Mesothelial cell of epicardium (in vitro differentiated cells): ENCODE data around the gene YIF1B. TPM values are rescaled to one million over a fixed set of nuclear protein-coding genes. Genes with fewer than 3 reads are reported as not detected.
A peak's percentile ranks its signal among the peaks of the same experiment; 100 is the strongest.

Source experiments
- DNase-seq, 2 experiments: peaks; one replicate each; pipeline ENCODE4 v3.0.0; 2021; ENCODE audit warnings: low spot score in 2 of 2; ENCODE audit not compliant: unreplicated experiment in 2 of 2
- H3K27ac Mint-ChIP-seq: 2 replicates; pipeline ENCODE4 v1.8.0; 2021; ENCODE audit warnings: mixed read lengths
- H3K27me3 Mint-ChIP-seq: 2 replicates; pipeline ENCODE4 v1.8.0; 2021; ENCODE audit warnings: low read depth, mixed read lengths
- H3K36me3 Mint-ChIP-seq: 2 replicates; pipeline ENCODE4 v1.8.0; 2021; ENCODE audit warnings: mixed read lengths
- H3K4me1 Mint-ChIP-seq: 2 replicates; pipeline ENCODE4 v1.8.0; 2021; ENCODE audit warnings: mixed read lengths
- H3K4me3 Mint-ChIP-seq: 2 replicates; pipeline ENCODE4 v1.8.0; 2021; ENCODE audit warnings: mild to moderate bottlenecking, moderate library complexity, mixed read lengths
- H3K9me3 Mint-ChIP-seq: 2 replicates; pipeline ENCODE4 v1.8.0; 2021; ENCODE audit warnings: mixed read lengths
- total RNA-seq: library from RNA; stranded (reverse); gene quantifications from 3 replicates; pipeline ENCODE4 v1.2.1, GENCODE V29; 2021
- TF ChIP-seq, protein P1 (sequence below): fragments of 200-600 bp; sonication (generic); IDR thresholded peaks from one replicate; pipeline ENCODE4 v1.5.0; 2021; ENCODE audit warnings: antibody characterized with exemption; ENCODE audit not compliant: unreplicated experiment

The YIF1B gene
- total RNA-seq, 1 donor from 2014 or later = 29.9 TPM

GRCh38 chr19:38336638-38337359, 21.1 kb upstream of the YIF1B start:
- H3K36me3 Mint-ChIP-seq = peaks cover 4% of the 10 kb centered on the region
- peak overlapping the region; percentile 99 for H3K27ac Mint-ChIP-seq

DNA sequence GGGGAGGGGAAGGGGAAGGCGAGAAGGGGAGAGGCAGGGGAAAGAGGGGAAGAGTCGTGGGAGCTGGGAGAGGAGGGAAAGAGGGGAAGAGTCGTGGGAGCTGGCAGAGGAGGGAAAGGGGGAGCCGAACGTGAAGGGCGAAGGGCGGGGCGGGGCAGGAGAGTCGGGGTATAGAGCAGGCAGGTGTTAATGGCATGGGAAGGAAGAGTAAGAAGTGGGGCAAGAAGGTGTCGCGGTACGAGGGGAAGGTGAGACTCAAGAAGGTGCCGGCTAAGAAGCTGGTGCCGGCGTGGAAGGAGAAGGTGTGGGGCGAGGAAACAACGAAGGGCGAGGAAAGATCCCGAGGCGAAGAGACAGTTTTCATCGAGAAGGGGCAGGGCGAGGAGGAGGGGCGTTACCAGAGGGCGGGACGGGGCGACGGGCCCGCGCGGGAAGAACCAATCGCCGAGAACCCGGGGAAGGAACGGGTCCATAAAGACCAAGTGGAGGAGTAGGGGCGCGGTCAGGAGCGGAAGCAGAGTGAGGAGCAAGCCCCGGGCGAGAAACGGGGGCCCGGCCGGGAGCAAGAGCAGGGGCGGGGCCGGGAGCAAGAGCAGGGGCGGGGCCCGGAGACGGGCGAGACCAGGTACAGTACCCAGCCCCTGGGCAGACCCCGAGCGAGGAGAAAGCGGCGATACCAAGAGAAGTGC, 20.3 kb upstream of the YIF1B start:
- DNase-seq = peak; percentile 87 to 94
- peaks cover 15% of the 10 kb centered on the region for H3K4me1 Mint-ChIP-seq
- peak overlapping the region; percentile 87 for H3K4me3 Mint-ChIP-seq
- no peaks in the 10 kb centered on the region for H3K27me3 Mint-ChIP-seq
- H3K36me3 Mint-ChIP-seq = peaks cover 4% of the 10 kb centered on the region
- peak overlapping the region; percentile 99 for H3K27ac Mint-ChIP-seq
- H3K9me3 Mint-ChIP-seq = no peaks in the 10 kb centered on the region
- TF ChIP-seq, protein P1, sequence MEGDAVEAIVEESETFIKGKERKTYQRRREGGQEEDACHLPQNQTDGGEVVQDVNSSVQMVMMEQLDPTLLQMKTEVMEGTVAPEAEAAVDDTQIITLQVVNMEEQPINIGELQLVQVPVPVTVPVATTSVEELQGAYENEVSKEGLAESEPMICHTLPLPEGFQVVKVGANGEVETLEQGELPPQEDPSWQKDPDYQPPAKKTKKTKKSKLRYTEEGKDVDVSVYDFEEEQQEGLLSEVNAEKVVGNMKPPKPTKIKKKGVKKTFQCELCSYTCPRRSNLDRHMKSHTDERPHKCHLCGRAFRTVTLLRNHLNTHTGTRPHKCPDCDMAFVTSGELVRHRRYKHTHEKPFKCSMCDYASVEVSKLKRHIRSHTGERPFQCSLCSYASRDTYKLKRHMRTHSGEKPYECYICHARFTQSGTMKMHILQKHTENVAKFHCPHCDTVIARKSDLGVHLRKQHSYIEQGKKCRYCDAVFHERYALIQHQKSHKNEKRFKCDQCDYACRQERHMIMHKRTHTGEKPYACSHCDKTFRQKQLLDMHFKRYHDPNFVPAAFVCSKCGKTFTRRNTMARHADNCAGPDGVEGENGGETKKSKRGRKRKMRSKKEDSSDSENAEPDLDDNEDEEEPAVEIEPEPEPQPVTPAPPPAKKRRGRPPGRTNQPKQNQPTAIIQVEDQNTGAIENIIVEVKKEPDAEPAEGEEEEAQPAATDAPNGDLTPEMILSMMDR = no peak

More at GRCh38 chr19:38336638-38337359, 21.1 kb upstream of the YIF1B start:
- Mint-ChIP-seq H3K4me1 (peaks cover 15% of the 10 kb centered on the region), H3K9me3 (no peaks in the 10 kb centered on the region), H3K27me3 (no peaks in the 10 kb centered on the region), H3K4me3 (peak overlapping the region; percentile 87)
- DNase-seq = peak; percentile 89 to 94
- TF ChIP-seq, protein P1 = no peak

GRCh38 chr19:38333245-38333644, 17.5 kb upstream of the YIF1B start:
- H3K4me1 Mint-ChIP-seq = peaks cover 8% of the 10 kb centered on the region
- H3K4me3 Mint-ChIP-seq = no peak overlapping the region
- no peaks in the 10 kb centered on the region for H3K9me3 Mint-ChIP-seq
- no peak for DNase-seq
- no peaks in the 10 kb centered on the region for H3K36me3 Mint-ChIP-seq
- H3K27me3 Mint-ChIP-seq = no peaks in the 10 kb centered on the region
- H3K27ac Mint-ChIP-seq = no peak overlapping the region
- TF ChIP-seq, protein P1 = no peak

- no peak overlapping the region for H3K27ac Mint-ChIP-seq
- TF ChIP-seq, protein P1 = no peak
- no peak for DNase-seq
- H3K4me3 Mint-ChIP-seq = no peak overlapping the region
- peaks cover under 1% of the 10 kb centered on the region for H3K4me1 Mint-ChIP-seq
- H3K36me3 Mint-ChIP-seq = no peaks in the 10 kb centered on the region
- no peaks in the 10 kb centered on the region for H3K27me3 Mint-ChIP-seq
- H3K9me3 Mint-ChIP-seq = no peaks in the 10 kb centered on the region
These were observed 16.0 kb upstream of the YIF1B start for GRCh38 chr19:38331728-38332127.

GRCh38 chr19:38329651-38330050, 13.9 kb upstream of the YIF1B start:
- TF ChIP-seq, protein P1 = no peak
- no peak overlapping the region for H3K4me3 Mint-ChIP-seq
- no peak overlapping the region for H3K27ac Mint-ChIP-seq
- no peaks in the 10 kb centered on the region for H3K36me3 Mint-ChIP-seq
- H3K27me3 Mint-ChIP-seq = no peaks in the 10 kb centered on the region
- no peak for DNase-seq
- no peaks in the 10 kb centered on the region for H3K9me3 Mint-ChIP-seq
- no peaks in the 10 kb centered on the region for H3K4me1 Mint-ChIP-seq
